Adrenal gland (tissue), 5 donors: ENCODE data around the gene ASTL.

ENCODE experiments used
- CTCF ChIP-seq, 6 experiments: fragments of 450-650 bp in 4 of 6; fragments of 200-600 bp in 2 of 6; sonication (generic) in 1 of 6; IDR thresholded peaks; 1 replicate in 5 of 6; 2 replicates in 1 of 6; pipeline versions ENCODE4 v1.5.1 to v1.8.0; 2016 to 2021; ENCODE audit warnings: antibody characterized with exemption in 6 of 6, mild to moderate bottlenecking in 2 of 6, moderate library complexity in 1 of 6
- POLR2A ChIP-seq, 2 donors: fragments of 450-650 bp; IDR thresholded peaks; one replicate each; pipeline ENCODE4 v1.6.1; 2017; ENCODE audit warnings: antibody characterized with exemption in 2 of 2, mild to moderate bottlenecking in 2 of 2, moderate library complexity in 1 of 2
- donor health status: DM: no; HTN: no; CAD: no.

DNA sequence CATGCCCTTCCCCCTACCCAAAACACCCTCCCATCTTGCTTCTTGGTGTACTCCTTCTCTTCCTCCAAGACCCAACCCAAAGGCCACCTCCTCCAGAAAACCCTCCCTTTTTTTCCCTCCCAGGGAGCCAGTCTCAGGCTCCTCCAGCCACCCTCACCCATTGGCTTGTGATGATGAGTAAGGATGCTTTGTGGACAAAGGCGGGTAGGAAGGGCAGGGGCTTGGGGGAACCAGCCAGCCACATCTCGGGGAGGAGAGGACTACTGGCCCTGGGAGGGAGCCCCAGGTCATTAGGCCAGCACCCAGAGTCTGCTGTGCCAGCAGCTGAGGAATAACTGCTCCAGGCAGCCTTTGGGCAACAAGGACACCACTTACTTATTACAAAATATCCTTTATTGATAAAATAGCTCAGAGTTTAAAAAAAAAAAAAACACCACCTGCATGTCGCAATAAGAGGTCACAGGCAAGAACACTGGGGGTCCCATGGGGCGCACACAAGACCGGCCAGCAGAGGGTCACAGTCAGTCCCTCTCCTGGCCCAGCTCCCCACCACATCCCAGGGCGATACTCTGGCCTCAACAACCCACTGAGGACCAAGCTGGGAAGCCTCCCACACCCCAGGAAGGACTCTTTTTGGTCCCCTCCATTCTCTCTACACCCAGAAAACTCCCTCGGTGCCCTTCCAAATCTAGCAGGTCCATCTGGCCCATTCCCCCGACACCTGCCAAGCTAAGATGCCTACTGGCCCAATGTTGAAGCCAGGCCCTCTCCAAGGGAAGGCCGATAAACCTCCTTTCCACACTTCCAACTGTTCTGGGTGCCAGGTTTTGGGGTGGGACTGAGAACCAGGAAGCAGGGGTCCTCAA is 25.6 kb downstream of the ASTL start:
- TF ChIP-seq POLR2A (IDR thresholded peaks at IDR 0.05) (no peak), CTCF (IDR thresholded peaks at IDR 0.05) (no peak)
